Activated T-cell treated with anti-CD3 and anti-CD28 coated beads, Interleukin-2, amount 50 U/mL, for 4 hours (primary cell): Measurements from ENCODE around the gene METTL4. TPM values are rescaled to one million over a fixed set of nuclear protein-coding genes. Genes with fewer than 3 reads are reported as not detected.

Source experiments
- ATAC-seq, 2 donors: fragments of 200-7000 bp; cut with Tn5 transposase; one replicate each; pipeline ENCODE4 v1.10.0; 2021
- DNase-seq: peaks from one replicate; pipeline ENCODE4 v3.0.0-alpha.2; 2020
- H3K27me3 Mint-ChIP-seq: one replicate; pipeline ENCODE4 v1.8.0; 2021; ENCODE audit warnings: low read depth, mixed read lengths
- H3K36me3 Mint-ChIP-seq: one replicate; pipeline ENCODE4 v1.8.0; 2022; ENCODE audit warnings: mixed read lengths; ENCODE audit not compliant: insufficient read depth
- H3K4me1 Mint-ChIP-seq: one replicate; pipeline ENCODE4 v1.8.0; 2021; ENCODE audit warnings: low read depth, mixed read lengths
- H3K4me3 Mint-ChIP-seq: one replicate; pipeline ENCODE4 v1.8.0; 2021; ENCODE audit warnings: mild to moderate bottlenecking, moderate library complexity, mixed read lengths
- H3K9me3 Mint-ChIP-seq: one replicate; pipeline ENCODE4 v1.8.0; 2021; ENCODE audit warnings: mixed read lengths
- total RNA-seq, 3 donors: library from RNA; stranded (reverse); gene quantifications; one replicate each; pipeline ENCODE4 v1.2.1, GENCODE V29; 2021

The METTL4 gene
- total RNA-seq, 3 donors from 2014 or later: 14.0 to 17.5 (median 15.4) TPM

- H3K4me3 Mint-ChIP-seq: peak overlapping the region; percentile 95
- ATAC-seq: no peak
- H3K9me3 Mint-ChIP-seq: no peaks in the 10 kb centered on the region
- DNase-seq: no peak
- no peaks in the 10 kb centered on the region for H3K27me3 Mint-ChIP-seq
- peaks cover 51% of the 10 kb centered on the region for H3K4me1 Mint-ChIP-seq
- peaks cover 4% of the 10 kb centered on the region for H3K36me3 Mint-ChIP-seq
Measured at GRCh38 chr18:2572892-2573291, 1.6 kb upstream of the METTL4 start.

DNA sequence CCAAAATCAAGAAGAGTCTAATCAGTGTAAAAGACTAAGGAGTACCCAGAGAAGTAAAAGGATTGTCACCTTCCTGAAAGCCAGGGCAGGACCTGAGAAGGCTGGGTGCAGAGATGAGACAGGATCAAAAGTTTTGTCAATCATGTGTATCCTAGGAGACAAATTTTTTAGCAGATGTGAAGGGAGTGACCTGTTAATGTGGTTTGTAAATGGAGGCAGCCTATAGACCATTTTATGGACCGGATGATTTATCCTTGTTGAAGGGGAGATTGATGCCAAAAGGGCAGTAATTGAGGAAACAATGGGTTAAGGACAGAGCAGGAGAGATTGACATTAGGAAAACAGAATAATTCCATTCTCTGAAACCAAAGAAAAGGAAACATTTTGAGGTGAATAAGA lies 865 bp upstream of the METTL4 start:
- Mint-ChIP-seq H3K9me3 (no peaks in the 10 kb centered on the region), H3K4me1 (peaks cover 51% of the 10 kb centered on the region), H3K27me3 (no peaks in the 10 kb centered on the region), H3K36me3 (peaks cover 8% of the 10 kb centered on the region), H3K4me3 (peak overlapping the region; percentile 95)
- DNase-seq (no peak), ATAC-seq (peak in 1 of 2 donors; percentile 2)

DNA sequence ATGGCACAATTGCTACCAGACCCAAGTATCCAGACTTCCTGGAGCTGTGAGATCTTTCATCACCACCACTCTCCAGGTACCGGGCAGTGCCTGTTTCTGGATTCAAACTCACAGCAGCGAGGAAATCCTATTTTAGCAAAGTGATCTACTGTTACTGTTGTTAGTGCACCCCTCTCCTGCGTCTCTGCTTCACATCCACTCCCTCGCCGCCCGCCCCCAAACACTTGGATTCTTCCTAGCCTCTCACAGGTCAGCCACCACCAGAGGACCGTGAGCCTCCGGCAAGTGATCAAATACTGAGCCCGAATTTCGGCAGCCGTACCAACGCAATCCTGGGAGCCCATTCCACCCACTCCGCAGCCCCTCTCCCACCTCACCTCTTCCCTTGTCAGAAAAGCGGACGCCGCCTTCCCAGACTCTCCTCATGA lies 519 bp downstream of the METTL4 start:
- ATAC-seq (peak; percentile 55 to 69), DNase-seq (peak; percentile 51)
- Mint-ChIP-seq H3K4me1 (peaks cover 55% of the 10 kb centered on the region), H3K36me3 (peaks cover 13% of the 10 kb centered on the region), H3K4me3 (peak overlapping the region; percentile 95), H3K27me3 (no peaks in the 10 kb centered on the region), H3K9me3 (no peaks in the 10 kb centered on the region)

DNA sequence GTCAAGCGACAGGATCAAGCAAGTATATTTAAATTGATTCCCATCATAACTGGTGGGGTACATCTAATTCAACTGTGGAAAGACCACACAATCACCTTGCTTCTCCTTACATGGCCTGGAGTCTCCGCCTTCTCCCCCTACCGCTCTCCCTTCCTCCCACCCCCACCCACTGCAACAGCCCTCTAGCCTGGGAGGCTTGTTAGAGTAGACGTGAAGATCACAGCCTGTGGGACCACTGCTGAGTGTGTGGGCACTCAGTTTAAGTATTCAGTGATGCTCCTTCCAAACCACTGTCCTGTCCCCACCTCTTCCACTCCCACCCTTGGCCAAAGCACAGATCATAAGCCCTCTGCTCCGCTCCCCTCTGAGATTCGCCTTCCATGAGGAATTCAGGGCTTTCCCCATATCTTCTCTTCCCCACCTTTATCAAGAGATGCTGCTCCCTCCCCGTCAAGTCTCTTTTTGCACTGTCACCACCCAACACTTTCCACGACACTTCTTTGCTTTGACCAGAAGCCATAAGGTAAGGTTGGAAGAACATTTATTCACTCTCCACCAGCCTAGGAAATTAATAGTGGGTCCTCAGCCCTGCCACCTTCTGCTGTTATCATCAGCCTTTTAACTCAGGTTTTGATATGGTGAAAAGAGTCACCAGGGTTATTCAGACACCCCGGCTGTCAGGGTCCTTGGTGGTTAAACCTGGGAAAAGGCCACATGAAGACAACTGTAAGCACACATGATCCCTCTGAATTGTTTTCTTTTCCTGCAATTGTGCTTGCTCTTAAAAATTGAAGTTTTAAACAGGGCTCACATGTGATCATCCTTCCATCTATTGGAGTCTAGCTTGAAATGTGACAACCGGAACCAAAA lies 1.7 kb downstream of the METTL4 start:
- Mint-ChIP-seq H3K36me3 (peaks cover 18% of the 10 kb centered on the region), H3K4me3 (peak overlapping the region; percentile 95), H3K4me1 (peaks cover 59% of the 10 kb centered on the region), H3K27me3 (no peaks in the 10 kb centered on the region), H3K9me3 (no peaks in the 10 kb centered on the region)
- DNase-seq (no peak), ATAC-seq (no peak)

- Mint-ChIP-seq H3K9me3 (no peaks in the 10 kb centered on the region), H3K27me3 (no peaks in the 10 kb centered on the region), H3K36me3 (peaks cover 21% of the 10 kb centered on the region), H3K4me1 (peaks cover 55% of the 10 kb centered on the region), H3K4me3 (no peak overlapping the region)
- ATAC-seq (no peak), DNase-seq (no peak)
Measured at GRCh38 chr18:2568605-2569004, 2.7 kb downstream of the METTL4 start.

- Mint-ChIP-seq H3K4me1 (peaks cover 52% of the 10 kb centered on the region), H3K27me3 (no peaks in the 10 kb centered on the region), H3K36me3 (peaks cover 23% of the 10 kb centered on the region), H3K9me3 (no peaks in the 10 kb centered on the region), H3K4me3 (no peak overlapping the region)
- no peak for DNase-seq
- no peak for ATAC-seq
Measured at GRCh38 chr18:2568129-2568528, 3.2 kb downstream of the METTL4 start.

DNA sequence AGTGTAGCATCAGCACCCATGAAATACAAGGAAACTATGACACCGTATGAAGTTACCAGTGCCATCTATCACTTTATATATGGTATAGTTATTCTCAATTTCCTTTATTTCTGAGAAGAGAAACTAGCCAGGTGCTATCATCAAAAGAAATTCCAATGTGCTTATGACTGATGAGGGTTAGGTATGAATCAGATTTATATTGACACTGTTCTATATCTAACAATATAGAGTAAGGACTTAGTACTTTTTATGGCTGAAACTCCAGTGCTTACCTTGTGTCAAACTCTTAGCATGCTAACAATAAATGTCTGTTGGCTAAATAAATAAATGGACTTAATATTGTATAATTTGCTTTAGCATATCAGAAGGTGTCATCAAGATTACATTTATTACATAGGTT lies 6.9 kb downstream of the METTL4 start:
- no peaks in the 10 kb centered on the region for H3K9me3 Mint-ChIP-seq
- DNase-seq (no peak), ATAC-seq (no peak)
- peaks cover 30% of the 10 kb centered on the region for H3K4me1 Mint-ChIP-seq
- no peaks in the 10 kb centered on the region for H3K27me3 Mint-ChIP-seq
- H3K36me3 Mint-ChIP-seq: peaks cover 39% of the 10 kb centered on the region
- H3K4me3 Mint-ChIP-seq: no peak overlapping the region

- H3K4me3 Mint-ChIP-seq: no peak overlapping the region
- H3K36me3 Mint-ChIP-seq: peaks cover 25% of the 10 kb centered on the region
- no peaks in the 10 kb centered on the region for H3K27me3 Mint-ChIP-seq
- no peaks in the 10 kb centered on the region for H3K9me3 Mint-ChIP-seq
- DNase-seq (no peak), ATAC-seq (no peak)
- H3K4me1 Mint-ChIP-seq: peaks cover 5% of the 10 kb centered on the region
Measured at GRCh38 chr18:2559249-2559648, 12.1 kb downstream of the METTL4 start.

DNA sequence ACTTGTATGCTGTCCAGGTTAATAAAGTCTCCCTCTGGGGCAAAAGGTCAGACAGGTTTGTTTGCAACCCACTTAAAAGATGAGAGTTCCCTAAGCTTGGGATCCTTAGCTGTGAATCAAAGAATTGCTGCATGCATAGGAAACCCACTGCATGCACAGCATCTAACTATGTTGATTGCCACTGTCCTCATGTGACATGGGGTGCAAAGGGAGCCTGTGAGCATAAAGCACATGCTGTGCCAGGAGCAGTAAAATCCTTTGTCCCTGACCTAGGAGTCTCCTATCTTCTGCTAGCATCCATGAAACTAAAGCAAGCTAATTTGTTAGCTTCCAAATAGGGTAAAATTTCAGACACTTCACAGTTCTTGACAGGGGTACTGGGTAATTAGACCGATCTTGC lies 13.8 kb downstream of the METTL4 start:
- peaks cover 19% of the 10 kb centered on the region for H3K36me3 Mint-ChIP-seq
- H3K4me1 Mint-ChIP-seq: peaks cover 5% of the 10 kb centered on the region
- H3K4me3 Mint-ChIP-seq: no peak overlapping the region
- H3K9me3 Mint-ChIP-seq: no peaks in the 10 kb centered on the region
- DNase-seq (no peak), ATAC-seq (no peak)
- no peaks in the 10 kb centered on the region for H3K27me3 Mint-ChIP-seq

- Mint-ChIP-seq H3K4me1 (peaks cover 5% of the 10 kb centered on the region), H3K36me3 (peaks cover 15% of the 10 kb centered on the region), H3K9me3 (no peaks in the 10 kb centered on the region), H3K27me3 (no peaks in the 10 kb centered on the region), H3K4me3 (no peak overlapping the region)
- DNase-seq (no peak), ATAC-seq (no peak)
Measured at GRCh38 chr18:2555895-2556294, 15.4 kb downstream of the METTL4 start.

GRCh38 chr18:2554696-2555095 lies 16.6 kb downstream of the METTL4 start:
- no peaks in the 10 kb centered on the region for H3K9me3 Mint-ChIP-seq
- DNase-seq (no peak), ATAC-seq (no peak)

GRCh38 chr18:2551425-2551824 lies 19.9 kb downstream of the METTL4 start:
- H3K9me3 Mint-ChIP-seq: no peaks in the 10 kb centered on the region
- no peak for DNase-seq
- no peak overlapping the region for H3K4me3 Mint-ChIP-seq
- peaks cover 20% of the 10 kb centered on the region for H3K36me3 Mint-ChIP-seq
- H3K27me3 Mint-ChIP-seq: no peaks in the 10 kb centered on the region
- no peak for ATAC-seq
- peaks cover 12% of the 10 kb centered on the region for H3K4me1 Mint-ChIP-seq

More at GRCh38 chr18:2554696-2555095, 16.6 kb downstream of the METTL4 start:
- Mint-ChIP-seq H3K4me3 (no peak overlapping the region), H3K4me1 (peaks cover 3% of the 10 kb centered on the region), H3K36me3 (peaks cover 20% of the 10 kb centered on the region), H3K27me3 (no peaks in the 10 kb centered on the region)

DNA sequence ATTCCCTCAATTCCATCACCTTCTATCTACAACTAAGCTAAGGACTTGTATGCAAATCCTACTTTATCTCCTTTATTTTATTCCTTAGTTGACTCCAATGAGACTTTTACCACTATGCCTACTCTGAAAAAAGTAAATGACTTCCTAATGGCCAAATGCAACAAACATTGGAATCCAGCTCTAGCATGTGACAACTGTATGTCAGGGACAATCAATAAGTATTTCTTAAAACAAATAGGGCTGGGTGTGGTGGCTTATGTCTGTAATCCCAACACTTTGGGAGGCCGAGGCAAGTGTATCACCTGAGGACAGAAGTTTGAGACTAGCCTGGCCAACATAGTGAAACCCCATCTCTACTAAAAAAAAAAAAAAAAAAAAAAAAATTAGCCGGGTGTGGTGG lies 21.8 kb downstream of the METTL4 start:
- no peak for ATAC-seq

GRCh38 chr18:2547477-2548087 lies 23.7 kb downstream of the METTL4 start:
- H3K4me3 Mint-ChIP-seq: no peak overlapping the region
- ATAC-seq (no peak), DNase-seq (no peak)
- no peaks in the 10 kb centered on the region for H3K27me3 Mint-ChIP-seq
- peaks cover 12% of the 10 kb centered on the region for H3K4me1 Mint-ChIP-seq
- no peaks in the 10 kb centered on the region for H3K9me3 Mint-ChIP-seq
- H3K36me3 Mint-ChIP-seq: peaks cover 19% of the 10 kb centered on the region

More for the DNA sequence above, 21.8 kb downstream of the METTL4 start:
- DNase-seq: no peak
- Mint-ChIP-seq H3K36me3 (peaks cover 20% of the 10 kb centered on the region), H3K9me3 (no peaks in the 10 kb centered on the region), H3K4me3 (no peak overlapping the region), H3K4me1 (peaks cover 12% of the 10 kb centered on the region), H3K27me3 (no peaks in the 10 kb centered on the region)

- no peak for ATAC-seq
- peaks cover 10% of the 10 kb centered on the region for H3K36me3 Mint-ChIP-seq
- H3K4me3 Mint-ChIP-seq: no peak overlapping the region
- peaks cover 12% of the 10 kb centered on the region for H3K4me1 Mint-ChIP-seq
- no peaks in the 10 kb centered on the region for H3K27me3 Mint-ChIP-seq
- DNase-seq: no peak
- H3K9me3 Mint-ChIP-seq: no peaks in the 10 kb centered on the region
Measured at GRCh38 chr18:2545155-2545554, 26.1 kb downstream of the METTL4 start.
